ENCODE data around the gene CFAP141.
"Not testable (repeated sequence)": the region's sequence is repeated elsewhere in the genome, so short reads cannot be mapped to it uniquely, and the experiment has no call there.

The CFAP141 gene

DNA sequence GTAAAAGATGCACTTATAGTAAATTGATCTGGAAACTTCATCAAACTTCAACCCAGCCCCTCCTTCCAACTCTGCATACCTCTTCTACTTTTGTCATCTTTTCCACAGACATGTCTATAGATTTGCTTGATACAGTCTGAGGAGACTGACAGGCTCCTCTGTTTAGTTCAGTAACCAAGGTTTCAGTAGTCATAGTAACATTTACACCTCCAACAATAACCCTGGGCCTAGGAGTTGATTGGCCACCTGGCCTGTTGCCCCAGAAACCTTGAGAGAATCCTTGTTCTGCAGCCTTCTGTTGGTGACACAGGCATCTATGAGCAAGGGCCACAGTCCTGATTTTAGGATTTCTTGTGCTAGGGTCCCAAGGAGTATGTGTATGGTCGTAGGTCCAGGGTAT, at the start of gene CFAP141:
CFAP141 (minus strand) TSS at position 138 of the 400 bp plus-strand sequence; CDS start at position 112, 26 bp downstream.
- Histone ChIP-seq H3K36me3 (ENCODE audit: control insufficient read depth, insufficient read depth, low read length) (peaks cover 7% of the 10 kb centered on the region), H3K9me3 (ENCODE audit: control insufficient read depth, low read length) (no peaks in the 10 kb centered on the region), H3K4me1 (ENCODE audit: control insufficient read depth, insufficient read depth, low read length) (no peaks in the 10 kb centered on the region), H3K9ac (ENCODE audit: low read length) (no peak within 1 kb of the TSS), H3K4me3 (ENCODE audit: low read length) (no peak within 1 kb of the TSS), H3K27me3 (ENCODE audit: control insufficient read depth, insufficient read depth, low read length) (no peaks in the 10 kb centered on the region)

DNA sequence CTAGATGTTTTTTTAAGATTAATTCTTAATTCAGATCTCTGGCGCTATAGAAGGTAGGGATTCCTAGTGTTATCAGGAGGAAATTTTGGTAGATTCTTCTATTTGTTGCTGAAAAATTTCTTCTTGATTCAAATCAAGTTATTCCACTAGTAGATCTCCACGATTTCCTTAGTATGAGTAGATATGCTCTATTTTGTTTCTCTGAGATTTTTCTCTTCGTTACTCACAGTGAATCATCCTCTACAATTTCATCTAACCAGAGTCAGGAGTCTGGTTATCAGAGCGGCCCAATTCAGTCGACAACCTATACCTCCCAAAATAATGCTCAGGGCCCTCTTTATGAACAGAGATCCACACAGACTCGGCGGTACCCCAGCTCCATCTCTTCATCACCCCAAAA, 47.5 kb upstream of the CFAP141 start:
- H3K4me1 ChIP-seq (ENCODE audit: control insufficient read depth, insufficient read depth, low read length) = no peaks in the 10 kb centered on the region
- H3K36me3 ChIP-seq (ENCODE audit: control insufficient read depth, insufficient read depth, low read length) = peaks cover 26% of the 10 kb centered on the region
- no peaks in the 10 kb centered on the region for H3K9me3 ChIP-seq (ENCODE audit: control insufficient read depth, low read length)
- H3K9ac ChIP-seq (ENCODE audit: low read length) = no peak overlapping the region
- H3K27me3 ChIP-seq (ENCODE audit: control insufficient read depth, insufficient read depth, low read length) = no peaks in the 10 kb centered on the region
- no peak overlapping the region for H3K4me3 ChIP-seq (ENCODE audit: low read length)

DNA sequence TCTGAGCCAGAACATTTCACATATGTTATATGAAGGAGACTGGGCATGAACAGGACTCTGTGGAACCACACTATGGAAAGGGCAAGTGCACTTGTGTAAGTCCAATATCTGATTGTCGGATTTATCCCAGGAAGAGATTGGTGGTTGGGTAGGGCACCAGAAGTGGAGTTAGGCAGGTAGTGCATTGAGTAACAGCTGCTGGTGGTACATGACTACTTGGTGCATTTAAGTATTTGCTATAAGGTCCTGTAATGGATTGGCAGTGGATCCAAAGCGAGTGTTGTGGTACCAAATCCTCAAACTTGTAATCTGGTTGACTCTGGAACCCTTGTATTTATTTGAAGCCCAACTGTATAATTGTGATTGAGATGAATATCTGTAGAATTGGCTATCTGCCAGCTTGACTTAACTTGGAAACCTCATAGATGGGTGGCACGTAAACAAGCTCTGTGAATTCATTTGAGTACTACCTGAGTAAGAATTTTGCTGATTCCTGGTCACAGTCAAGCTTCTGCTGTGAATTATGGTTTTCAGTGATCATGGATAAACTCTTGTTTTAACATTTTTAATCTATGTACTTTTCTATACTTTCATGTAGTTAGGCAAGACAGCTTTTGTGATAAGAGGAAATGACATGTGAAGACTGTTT, 35.7 kb upstream of the CFAP141 start:
- H3K36me3 ChIP-seq (ENCODE audit: control insufficient read depth, insufficient read depth, low read length) = peaks cover 16% of the 10 kb centered on the region
- no peak overlapping the region for H3K4me3 ChIP-seq (ENCODE audit: low read length)
- no peaks in the 10 kb centered on the region for H3K27me3 ChIP-seq (ENCODE audit: control insufficient read depth, insufficient read depth, low read length)
- H3K4me1 ChIP-seq (ENCODE audit: control insufficient read depth, insufficient read depth, low read length) = no peaks in the 10 kb centered on the region
- no peak overlapping the region for H3K9ac ChIP-seq (ENCODE audit: low read length)
- H3K9me3 ChIP-seq (ENCODE audit: control insufficient read depth, low read length) = no peaks in the 10 kb centered on the region

DNA sequence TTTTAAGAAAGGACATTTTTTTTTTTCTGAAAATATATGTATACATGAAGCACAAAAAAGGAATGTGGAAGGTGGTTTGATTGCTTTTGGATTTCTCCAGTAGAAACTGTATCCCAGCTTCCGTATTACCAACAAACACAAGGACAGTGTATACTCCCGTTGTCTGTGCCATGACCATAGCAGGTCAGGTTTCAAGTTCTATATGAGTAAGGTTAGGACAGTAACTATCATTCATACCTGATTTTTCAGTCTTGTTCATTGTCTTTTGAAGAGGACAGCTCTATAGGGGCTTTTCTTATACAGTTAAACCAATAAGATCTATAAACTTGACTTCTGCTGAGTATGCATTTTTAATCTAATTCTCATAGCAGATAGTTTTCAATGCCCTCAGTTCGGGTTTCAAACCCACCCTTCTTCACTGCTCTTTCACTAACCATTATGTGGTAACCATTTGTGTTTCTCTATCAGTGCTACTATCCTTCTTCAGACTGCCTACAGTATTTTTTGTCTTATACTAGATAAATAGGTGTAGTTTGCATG, 34.2 kb upstream of the CFAP141 start:
- Histone ChIP-seq H3K27me3 (ENCODE audit: control insufficient read depth, insufficient read depth, low read length) (no peaks in the 10 kb centered on the region), H3K36me3 (ENCODE audit: control insufficient read depth, insufficient read depth, low read length) (peaks cover 23% of the 10 kb centered on the region), H3K4me1 (ENCODE audit: control insufficient read depth, insufficient read depth, low read length) (no peaks in the 10 kb centered on the region), H3K9ac (ENCODE audit: low read length) (no peak overlapping the region), H3K4me3 (ENCODE audit: low read length) (no peak overlapping the region), H3K9me3 (ENCODE audit: control insufficient read depth, low read length) (no peaks in the 10 kb centered on the region)

DNA sequence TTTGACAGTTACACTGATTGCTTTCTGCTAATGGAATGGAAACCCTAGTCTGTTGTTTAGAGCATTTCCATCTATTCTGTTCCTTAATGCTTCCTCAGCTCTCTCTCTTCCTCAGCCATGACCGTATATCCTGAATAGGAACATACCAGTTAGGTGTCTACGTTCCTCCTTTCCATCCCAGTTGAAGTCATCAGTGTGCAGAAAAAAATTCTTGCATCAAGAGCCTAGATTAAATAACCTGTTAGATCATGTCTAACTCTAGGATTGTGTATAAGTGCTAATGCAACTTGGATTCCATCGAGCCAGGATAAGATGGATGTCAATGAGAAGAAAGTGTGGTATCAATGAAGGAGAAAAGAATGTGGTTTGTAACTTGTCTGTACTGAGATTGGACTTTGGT, 33.4 kb upstream of the CFAP141 start:
- H3K36me3 ChIP-seq (ENCODE audit: control insufficient read depth, insufficient read depth, low read length) = peaks cover 22% of the 10 kb centered on the region
- H3K9me3 ChIP-seq (ENCODE audit: control insufficient read depth, low read length) = no peaks in the 10 kb centered on the region
- no peak overlapping the region for H3K9ac ChIP-seq (ENCODE audit: low read length)
- H3K4me3 ChIP-seq (ENCODE audit: low read length) = no peak overlapping the region
- H3K4me1 ChIP-seq (ENCODE audit: control insufficient read depth, insufficient read depth, low read length) = no peaks in the 10 kb centered on the region
- no peaks in the 10 kb centered on the region for H3K27me3 ChIP-seq (ENCODE audit: control insufficient read depth, insufficient read depth, low read length)

DNA sequence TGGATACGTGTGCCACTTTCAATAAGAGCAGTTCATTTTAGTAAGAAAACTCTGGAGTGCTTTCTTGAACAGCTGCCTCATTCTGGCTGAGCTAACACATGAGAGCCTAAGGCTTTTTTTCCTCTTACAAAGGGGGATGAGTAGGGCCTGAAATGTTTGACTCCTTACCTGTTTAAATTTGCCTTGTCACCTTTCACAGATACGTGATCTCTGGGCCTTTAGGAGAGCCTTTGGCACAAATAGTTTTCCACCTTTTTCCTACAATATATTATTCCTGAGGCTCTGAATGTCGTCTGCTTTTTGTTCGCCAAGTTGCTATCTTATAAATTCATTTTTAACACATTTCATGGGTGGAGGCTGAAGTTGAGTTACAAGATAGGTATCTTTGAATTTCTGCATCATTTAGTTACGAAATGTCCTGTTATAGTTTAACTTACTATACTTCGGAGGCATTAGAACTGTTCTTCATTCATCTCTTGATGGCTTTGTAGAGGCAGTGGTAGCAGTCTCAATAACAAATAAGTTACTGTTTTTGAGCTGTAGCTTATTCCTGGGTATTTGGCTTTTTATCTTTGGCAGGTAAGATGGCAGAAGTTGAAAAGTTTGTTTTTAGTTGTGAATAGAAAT, 31.9 kb upstream of the CFAP141 start:
- no peaks in the 10 kb centered on the region for H3K27me3 ChIP-seq (ENCODE audit: control insufficient read depth, insufficient read depth, low read length)
- no peak overlapping the region for H3K4me3 ChIP-seq (ENCODE audit: low read length)
- peaks cover 20% of the 10 kb centered on the region for H3K36me3 ChIP-seq (ENCODE audit: control insufficient read depth, insufficient read depth, low read length)
- no peak overlapping the region for H3K9ac ChIP-seq (ENCODE audit: low read length)
- H3K4me1 ChIP-seq (ENCODE audit: control insufficient read depth, insufficient read depth, low read length) = no peaks in the 10 kb centered on the region
- H3K9me3 ChIP-seq (ENCODE audit: control insufficient read depth, low read length) = no peaks in the 10 kb centered on the region

DNA sequence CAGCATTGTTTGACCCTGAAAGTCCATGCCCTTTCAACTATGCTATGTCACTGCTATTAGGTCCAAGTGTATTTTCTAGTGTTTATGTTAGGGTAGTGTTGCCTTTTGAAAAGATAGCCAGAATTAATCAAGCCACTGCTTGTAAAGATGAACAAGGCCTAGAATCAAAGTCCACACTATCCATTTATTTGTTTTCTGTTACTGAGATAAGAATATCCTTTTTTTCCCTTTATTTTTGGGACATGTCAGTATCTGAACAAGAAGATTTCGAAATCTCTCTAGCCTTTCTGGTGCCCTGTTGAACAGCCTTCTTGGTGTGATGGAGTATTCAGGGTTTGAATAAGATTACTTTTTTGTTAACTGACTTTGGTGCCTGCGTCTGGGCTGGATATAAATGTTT, 31.3 kb upstream of the CFAP141 start:
- Histone ChIP-seq H3K27me3 (ENCODE audit: control insufficient read depth, insufficient read depth, low read length) (no peaks in the 10 kb centered on the region), H3K4me3 (ENCODE audit: low read length) (no peak overlapping the region), H3K4me1 (ENCODE audit: control insufficient read depth, insufficient read depth, low read length) (no peaks in the 10 kb centered on the region), H3K9me3 (ENCODE audit: control insufficient read depth, low read length) (no peaks in the 10 kb centered on the region), H3K9ac (ENCODE audit: low read length) (no peak overlapping the region), H3K36me3 (ENCODE audit: control insufficient read depth, insufficient read depth, low read length) (peaks cover 17% of the 10 kb centered on the region)

DNA sequence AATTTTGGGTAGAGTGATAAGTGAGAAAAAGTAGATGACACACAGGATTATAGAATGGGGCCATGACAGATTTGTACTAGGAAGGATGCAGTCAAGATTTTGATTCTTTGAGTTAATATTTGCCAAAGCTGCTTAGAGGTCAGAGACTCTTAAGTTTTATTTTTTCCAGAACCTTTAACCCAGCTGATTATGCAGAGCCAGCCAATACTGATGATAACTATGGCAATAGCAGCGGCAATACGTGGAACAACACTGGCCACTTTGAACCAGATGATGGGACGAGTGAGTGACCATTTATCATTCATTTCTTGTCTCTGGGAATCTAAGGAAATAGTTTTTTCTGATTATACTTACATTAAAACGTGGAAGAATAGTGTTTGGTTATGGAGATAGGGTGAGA, 30.7 kb upstream of the CFAP141 start:
- no peak overlapping the region for H3K4me3 ChIP-seq (ENCODE audit: low read length)
- no peaks in the 10 kb centered on the region for H3K9me3 ChIP-seq (ENCODE audit: control insufficient read depth, low read length)
- H3K4me1 ChIP-seq (ENCODE audit: control insufficient read depth, insufficient read depth, low read length) = no peaks in the 10 kb centered on the region
- no peak overlapping the region for H3K9ac ChIP-seq (ENCODE audit: low read length)
- peaks cover 15% of the 10 kb centered on the region for H3K36me3 ChIP-seq (ENCODE audit: control insufficient read depth, insufficient read depth, low read length)
- no peaks in the 10 kb centered on the region for H3K27me3 ChIP-seq (ENCODE audit: control insufficient read depth, insufficient read depth, low read length)

DNA sequence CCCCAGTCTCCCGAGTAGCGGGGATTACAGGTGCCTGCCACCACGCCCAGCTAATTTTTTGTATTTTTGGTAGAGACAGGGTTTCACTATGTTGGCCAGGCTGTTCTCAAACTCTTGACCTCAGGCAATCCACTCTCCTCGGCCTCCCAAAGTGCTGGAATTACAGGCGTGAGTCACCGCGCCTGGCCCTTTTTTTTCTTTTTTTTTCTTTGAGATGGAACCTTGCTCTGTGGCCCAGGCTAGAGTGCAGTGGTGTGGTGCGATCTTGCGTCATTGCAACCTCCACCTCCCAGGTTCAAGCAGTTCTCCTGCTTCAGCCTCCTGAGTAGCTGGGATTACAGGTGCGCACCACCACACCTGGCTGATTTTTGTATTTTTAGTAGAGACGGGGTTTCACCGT, 27.0 kb upstream of the CFAP141 start:
- H3K27me3 ChIP-seq (ENCODE audit: control insufficient read depth, insufficient read depth, low read length); H3K4me3 ChIP-seq (ENCODE audit: low read length); H3K4me1 ChIP-seq (ENCODE audit: control insufficient read depth, insufficient read depth, low read length); H3K9me3 ChIP-seq (ENCODE audit: control insufficient read depth, low read length); H3K9ac ChIP-seq (ENCODE audit: low read length): not testable (repeated sequence)
- H3K36me3 ChIP-seq (ENCODE audit: control insufficient read depth, insufficient read depth, low read length) = peaks cover 11% of the 10 kb centered on the region

DNA sequence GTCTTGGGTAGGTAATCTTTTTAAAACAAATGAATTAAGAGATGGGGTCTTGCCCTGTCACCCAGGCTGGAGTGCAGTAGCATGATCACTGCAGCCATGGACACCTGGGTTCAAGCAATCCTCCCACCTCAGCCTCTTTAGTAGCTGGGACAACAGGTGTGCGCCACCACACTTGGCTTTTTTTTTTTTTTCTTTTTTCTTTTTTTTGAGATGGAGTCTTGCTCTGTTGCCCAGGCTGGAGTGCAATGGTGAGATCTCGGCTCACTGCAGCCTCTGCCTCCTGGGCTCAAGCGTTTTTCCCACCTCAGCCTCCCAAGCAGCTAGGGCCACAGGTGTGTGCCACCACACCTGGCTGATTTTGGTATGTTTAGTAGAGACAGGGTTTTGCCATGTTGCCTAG, 25.0 kb upstream of the CFAP141 start:
- not testable (repeated sequence) for H3K27me3 ChIP-seq (ENCODE audit: control insufficient read depth, insufficient read depth, low read length); H3K9me3 ChIP-seq (ENCODE audit: control insufficient read depth, low read length); H3K4me1 ChIP-seq (ENCODE audit: control insufficient read depth, insufficient read depth, low read length); H3K4me3 ChIP-seq (ENCODE audit: low read length); H3K9ac ChIP-seq (ENCODE audit: low read length)
- peaks cover 11% of the 10 kb centered on the region for H3K36me3 ChIP-seq (ENCODE audit: control insufficient read depth, insufficient read depth, low read length)

DNA sequence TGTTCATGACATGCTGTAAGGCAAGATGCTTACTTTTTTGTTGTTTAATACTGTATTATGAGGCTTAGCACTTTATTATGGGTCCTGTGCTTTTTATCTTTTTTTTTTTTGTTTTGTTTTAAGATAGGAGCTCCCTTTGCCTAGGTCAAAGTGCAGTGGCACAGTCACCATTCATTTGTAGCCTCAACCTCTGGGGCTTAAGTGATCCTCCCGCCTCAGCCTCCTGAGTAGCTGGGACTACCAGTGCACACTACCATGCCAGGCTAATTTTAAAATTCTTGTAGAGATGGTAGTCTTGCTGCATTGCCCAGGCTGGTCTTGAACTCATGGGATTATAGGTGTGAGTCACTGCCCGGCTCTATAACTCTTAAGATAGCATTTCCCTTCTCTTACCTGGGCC, 19.2 kb upstream of the CFAP141 start:
- Histone ChIP-seq H3K4me1 (ENCODE audit: control insufficient read depth, insufficient read depth, low read length) (no peaks in the 10 kb centered on the region), H3K9me3 (ENCODE audit: control insufficient read depth, low read length) (no peaks in the 10 kb centered on the region), H3K36me3 (ENCODE audit: control insufficient read depth, insufficient read depth, low read length) (no peaks in the 10 kb centered on the region), H3K27me3 (ENCODE audit: control insufficient read depth, insufficient read depth, low read length) (no peaks in the 10 kb centered on the region), H3K9ac (ENCODE audit: low read length) (no peak overlapping the region), H3K4me3 (ENCODE audit: low read length) (no peak overlapping the region)

DNA sequence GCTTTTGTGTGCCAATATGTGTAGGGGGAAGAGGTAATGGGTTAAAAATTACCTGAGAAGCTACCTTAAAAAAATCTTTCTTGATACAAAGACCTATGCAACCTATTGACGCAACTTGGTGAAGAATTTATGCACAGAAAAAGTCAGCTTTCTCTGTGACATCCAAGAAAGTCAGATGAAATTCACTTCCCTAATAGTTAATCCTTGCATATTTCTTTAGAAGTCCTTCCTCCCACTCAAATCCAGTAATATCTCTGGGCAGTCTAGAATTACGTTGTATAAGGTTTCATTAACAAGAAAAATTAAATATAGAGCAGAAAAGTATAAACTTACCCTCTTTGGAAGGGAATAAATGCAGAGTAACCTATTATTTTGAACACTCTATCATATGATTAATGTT, 17.5 kb upstream of the CFAP141 start:
- peaks cover 7% of the 10 kb centered on the region for H3K4me1 ChIP-seq (ENCODE audit: control insufficient read depth, insufficient read depth, low read length)
- no peak overlapping the region for H3K4me3 ChIP-seq (ENCODE audit: low read length)
- no peaks in the 10 kb centered on the region for H3K9me3 ChIP-seq (ENCODE audit: control insufficient read depth, low read length)
- no peaks in the 10 kb centered on the region for H3K27me3 ChIP-seq (ENCODE audit: control insufficient read depth, insufficient read depth, low read length)
- H3K36me3 ChIP-seq (ENCODE audit: control insufficient read depth, insufficient read depth, low read length) = peaks cover 3% of the 10 kb centered on the region
- no peak overlapping the region for H3K9ac ChIP-seq (ENCODE audit: low read length)

Measured in mucosa of stomach (tissue), 1 donor.